Fibroblast of skin of scalp (primary cell): ENCODE measurements around the gene ALOX12.
"Not testable (repeated sequence)": the region's sequence is repeated elsewhere in the genome, so short reads cannot be mapped to it uniquely, and the experiment has no call there.

Experiments used
- DNase-seq: peaks from one replicate; pipeline ENCODE4 v3.0.0-alpha.2; 2013

The ALOX12 gene

GRCh38 chr17:7046725-7047397, 51.0 kb downstream of the ALOX12 start:
- not testable (repeated sequence) for DNase-seq

- DNase-seq: no peak
Observed at GRCh38 chr17:7047566-7047965, 51.7 kb downstream of the ALOX12 start.

GRCh38 chr17:7048968-7049367, 53.1 kb downstream of the ALOX12 start:
- DNase-seq: no peak

- not testable (repeated sequence) for DNase-seq
Observed at GRCh38 chr17:7050583-7050982, 54.7 kb downstream of the ALOX12 start.

GRCh38 chr17:7056386-7056785, 60.5 kb downstream of the ALOX12 start:
- no peak for DNase-seq

GRCh38 chr17:7058831-7059447, 63.1 kb downstream of the ALOX12 start:
- no peak for DNase-seq
